ENCODE measurements around the gene KHDC1L. TPM values are rescaled to one million over a fixed set of nuclear protein-coding genes. Genes with fewer than 3 reads are reported as not detected.

Gene KHDC1L
- total RNA-seq, 1 experiment from 2014 or later, result 1.1 TPM

DNA sequence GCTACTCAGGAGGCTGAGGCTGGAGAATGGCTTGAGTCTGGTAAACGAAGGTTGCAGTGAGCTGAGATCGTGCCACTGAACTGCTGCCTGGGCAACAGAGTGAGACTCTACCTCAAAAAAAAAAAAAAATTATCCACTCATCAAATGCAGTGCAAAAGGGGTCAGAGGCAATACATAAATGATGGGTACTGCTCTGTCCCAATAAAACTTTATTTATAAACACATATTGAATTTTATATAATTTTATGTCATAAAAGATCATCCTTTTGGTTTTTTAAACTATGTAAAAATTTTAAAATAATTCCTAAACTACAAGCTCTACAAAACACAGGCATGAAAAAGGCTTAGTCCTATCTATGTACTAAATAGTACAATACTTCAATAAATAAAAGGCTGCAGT is 27.4 kb upstream of the KHDC1L start:
- Histone ChIP-seq H4K20me1 (ENCODE audit: insufficient read depth) (no peaks in the 10 kb centered on the region), H3K27me3 (ENCODE audit: insufficient read depth, low read depth) (no peaks in the 10 kb centered on the region), H3K36me3 (ENCODE audit: low read depth) (no peaks in the 10 kb centered on the region), H2AFZ (no peak overlapping the region), H3K4me2 (no peak overlapping the region), H3F3A (ENCODE audit: insufficient read depth, low read depth) (no peaks in the 10 kb centered on the region), H3K79me2 (ENCODE audit: low read depth) (no peaks in the 10 kb centered on the region), H3K9me3 (ENCODE audit: insufficient read depth, low read depth) (no peaks in the 10 kb centered on the region), H3K9me2 (ENCODE audit: insufficient read depth) (no peaks in the 10 kb centered on the region), H3K4me1 (replicated peaks; ENCODE audit: insufficient read depth) (no peaks in the 10 kb centered on the region), H3K27ac (no peak overlapping the region), H3K4me3 (no peak overlapping the region)
- TF ChIP-seq EZH2 (IDR thresholded peaks at IDR 0.05; ENCODE audit: low read depth), result no peak
- TF ChIP-seq, protein P1, sequence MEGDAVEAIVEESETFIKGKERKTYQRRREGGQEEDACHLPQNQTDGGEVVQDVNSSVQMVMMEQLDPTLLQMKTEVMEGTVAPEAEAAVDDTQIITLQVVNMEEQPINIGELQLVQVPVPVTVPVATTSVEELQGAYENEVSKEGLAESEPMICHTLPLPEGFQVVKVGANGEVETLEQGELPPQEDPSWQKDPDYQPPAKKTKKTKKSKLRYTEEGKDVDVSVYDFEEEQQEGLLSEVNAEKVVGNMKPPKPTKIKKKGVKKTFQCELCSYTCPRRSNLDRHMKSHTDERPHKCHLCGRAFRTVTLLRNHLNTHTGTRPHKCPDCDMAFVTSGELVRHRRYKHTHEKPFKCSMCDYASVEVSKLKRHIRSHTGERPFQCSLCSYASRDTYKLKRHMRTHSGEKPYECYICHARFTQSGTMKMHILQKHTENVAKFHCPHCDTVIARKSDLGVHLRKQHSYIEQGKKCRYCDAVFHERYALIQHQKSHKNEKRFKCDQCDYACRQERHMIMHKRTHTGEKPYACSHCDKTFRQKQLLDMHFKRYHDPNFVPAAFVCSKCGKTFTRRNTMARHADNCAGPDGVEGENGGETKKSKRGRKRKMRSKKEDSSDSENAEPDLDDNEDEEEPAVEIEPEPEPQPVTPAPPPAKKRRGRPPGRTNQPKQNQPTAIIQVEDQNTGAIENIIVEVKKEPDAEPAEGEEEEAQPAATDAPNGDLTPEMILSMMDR (conservative IDR thresholded peaks at IDR 0.05), result no peak
- POLR2A ChIA-PET (ENCODE audit: unreplicated experiment), result interaction anchor here (0.7 kb wide), 1 partner anchor 38 kb away, joined by 5 read pairs; no protein-coding TSS in a partner anchor
- CTCF ChIA-PET, result no interaction called here
- DNase-seq, result no peak
- BruUV-seq (replicated peaks), result no TSS peak
- intact Hi-C loops (cut with micrococcal nuclease; ENCODE audit: unreplicated experiment), result no loop called here

DNA sequence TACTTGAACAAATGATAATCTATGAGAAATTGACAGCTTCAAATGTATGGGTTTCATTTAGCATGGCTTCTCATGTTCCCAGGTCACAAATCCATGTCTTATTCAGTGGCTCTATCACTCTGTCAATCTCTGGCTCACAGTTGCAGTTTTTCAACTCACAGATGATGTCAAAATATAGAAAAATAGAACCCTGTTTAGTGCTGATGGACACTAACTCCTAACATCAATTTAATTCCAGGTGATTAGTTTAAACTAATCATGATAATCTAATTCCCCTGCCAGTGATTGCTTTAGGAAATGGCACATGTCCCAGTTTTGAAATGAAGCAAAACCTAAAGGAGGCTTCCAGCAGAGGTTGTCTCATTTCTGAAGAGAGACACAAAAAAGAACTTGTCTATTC is 24.7 kb upstream of the KHDC1L start:
- H2AFZ ChIP-seq, result no peak overlapping the region
- CTCF ChIA-PET, result no interaction called here
- no peaks in the 10 kb centered on the region for H3K27me3 ChIP-seq (ENCODE audit: insufficient read depth, low read depth)
- H4K20me1 ChIP-seq (ENCODE audit: insufficient read depth), result no peaks in the 10 kb centered on the region
- H3K36me3 ChIP-seq (ENCODE audit: low read depth), result no peaks in the 10 kb centered on the region
- no TSS peak for BruUV-seq (replicated peaks)
- no peak overlapping the region for H3K4me2 ChIP-seq
- H3K9me2 ChIP-seq (ENCODE audit: insufficient read depth), result no peaks in the 10 kb centered on the region
- TF ChIP-seq, protein P1 (conservative IDR thresholded peaks at IDR 0.05), result no peak
- TF ChIP-seq EZH2 (IDR thresholded peaks at IDR 0.05; ENCODE audit: low read depth), result no peak
- DNase-seq, result no peak
- H3F3A ChIP-seq (ENCODE audit: insufficient read depth, low read depth), result no peaks in the 10 kb centered on the region
- H3K79me2 ChIP-seq (ENCODE audit: low read depth), result no peaks in the 10 kb centered on the region
- no peak overlapping the region for H3K4me3 ChIP-seq
- no peaks in the 10 kb centered on the region for H3K4me1 ChIP-seq (replicated peaks; ENCODE audit: insufficient read depth)
- POLR2A ChIA-PET (ENCODE audit: unreplicated experiment), result no interaction called here
- intact Hi-C loops (cut with micrococcal nuclease; ENCODE audit: unreplicated experiment), result no loop called here
- no peak overlapping the region for H3K27ac ChIP-seq
- no peaks in the 10 kb centered on the region for H3K9me3 ChIP-seq (ENCODE audit: insufficient read depth, low read depth)

DNA sequence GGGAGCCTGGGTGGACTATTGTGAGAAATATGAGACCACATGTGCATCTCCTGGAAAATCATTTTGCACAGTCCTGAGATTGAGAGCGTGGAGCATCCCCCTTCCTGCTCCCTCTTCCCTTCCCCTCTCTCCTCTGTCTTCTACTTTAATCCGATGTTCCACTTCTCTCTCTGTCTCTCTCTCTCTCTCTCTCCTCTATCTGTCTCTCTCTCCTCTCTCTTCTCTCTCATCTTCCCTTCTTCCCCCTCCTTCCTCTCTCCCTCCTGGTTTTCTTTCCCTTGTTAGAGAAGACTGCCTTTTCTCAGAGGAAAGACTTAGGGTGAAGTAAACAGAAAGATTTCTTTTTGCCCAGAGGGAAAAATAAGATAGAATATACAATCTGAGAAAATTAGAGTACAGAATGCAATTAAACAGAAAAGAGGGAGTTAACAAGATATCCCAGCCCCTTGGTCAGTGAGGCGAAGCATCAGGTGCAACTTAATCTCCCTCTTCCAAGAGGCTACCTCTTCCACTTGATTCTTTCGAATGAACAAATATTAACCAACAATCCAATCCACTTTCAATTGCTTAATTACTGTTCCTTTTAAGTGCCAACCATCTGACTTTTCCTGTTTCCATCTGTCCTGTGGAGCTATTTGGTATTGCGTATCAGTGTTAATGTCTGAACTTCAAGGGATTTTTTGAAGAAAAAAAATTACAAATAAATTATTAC is 23.1 kb upstream of the KHDC1L start:
- no peak overlapping the region for H3K4me3 ChIP-seq
- H3K4me1 ChIP-seq (replicated peaks; ENCODE audit: insufficient read depth), result no peaks in the 10 kb centered on the region
- no peak for DNase-seq
- TF ChIP-seq, protein P1 (conservative IDR thresholded peaks at IDR 0.05), result no peak
- no peak for TF ChIP-seq EZH2 (IDR thresholded peaks at IDR 0.05; ENCODE audit: low read depth)
- no peaks in the 10 kb centered on the region for H3K36me3 ChIP-seq (ENCODE audit: low read depth)
- ChIA-PET CTCF (no interaction called here), POLR2A (ENCODE audit: unreplicated experiment) (no interaction called here)
- H3K79me2 ChIP-seq (ENCODE audit: low read depth), result no peaks in the 10 kb centered on the region
- no peak overlapping the region for H2AFZ ChIP-seq
- H3F3A ChIP-seq (ENCODE audit: insufficient read depth, low read depth), result no peaks in the 10 kb centered on the region
- intact Hi-C loops (cut with micrococcal nuclease; ENCODE audit: unreplicated experiment), result no loop called here
- H3K27me3 ChIP-seq (ENCODE audit: insufficient read depth, low read depth), result no peaks in the 10 kb centered on the region
- no peaks in the 10 kb centered on the region for H3K9me2 ChIP-seq (ENCODE audit: insufficient read depth)
- H3K4me2 ChIP-seq, result no peak overlapping the region
- H3K27ac ChIP-seq, result no peak overlapping the region
- no peaks in the 10 kb centered on the region for H3K9me3 ChIP-seq (ENCODE audit: insufficient read depth, low read depth)
- H4K20me1 ChIP-seq (ENCODE audit: insufficient read depth), result no peaks in the 10 kb centered on the region
- BruUV-seq (replicated peaks), result no TSS peak

Measured in PC-9 (cell line).